T-helper 1 cell treated with Interleukin-12 subunit alpha and Interleukin-12 subunit beta and Interleukin-4 antibody, amounts not matched to agents 30 ng/mL and 1 ng/mL, for 36 hours (primary cell): ENCODE data around the gene MC3R. TPM values are rescaled to one million over a fixed set of nuclear protein-coding genes. Genes with fewer than 3 reads are reported as not detected.

Source experiments
- intact Hi-C: fragments of 100-400 bp; cut with micrococcal nuclease; formaldehyde crosslinking; loops from one replicate; pipeline ENCODE4 v1.15.1; 2024
- total RNA-seq: library from RNA; stranded (reverse); gene quantifications from 2 replicates; pipeline ENCODE4 v1.2.3, GENCODE V29; 2022

Gene MC3R
- total RNA-seq, 1 donor from 2014 or later = not detected

DNA sequence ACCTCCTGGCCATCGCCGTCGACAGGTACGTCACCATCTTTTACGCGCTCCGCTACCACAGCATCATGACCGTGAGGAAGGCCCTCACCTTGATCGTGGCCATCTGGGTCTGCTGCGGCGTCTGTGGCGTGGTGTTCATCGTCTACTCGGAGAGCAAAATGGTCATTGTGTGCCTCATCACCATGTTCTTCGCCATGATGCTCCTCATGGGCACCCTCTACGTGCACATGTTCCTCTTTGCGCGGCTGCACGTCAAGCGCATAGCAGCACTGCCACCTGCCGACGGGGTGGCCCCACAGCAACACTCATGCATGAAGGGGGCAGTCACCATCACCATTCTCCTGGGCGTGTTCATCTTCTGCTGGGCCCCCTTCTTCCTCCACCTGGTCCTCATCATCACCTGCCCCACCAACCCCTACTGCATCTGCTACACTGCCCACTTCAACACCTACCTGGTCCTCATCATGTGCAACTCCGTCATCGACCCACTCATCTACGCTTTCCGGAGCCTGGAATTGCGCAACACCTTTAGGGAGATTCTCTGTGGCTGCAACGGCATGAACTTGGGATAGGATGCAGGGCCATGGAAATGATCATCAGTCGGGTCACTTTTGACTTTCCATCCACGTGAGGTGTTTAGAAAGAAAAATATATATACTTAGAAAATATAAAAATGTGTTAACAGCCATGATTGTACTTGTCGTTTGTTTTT is 868 bp downstream of the MC3R start:
- intact Hi-C loops = loop anchor here (5.0 to 10.0 kb wide), 3 partner anchors 268 to 1585 kb away; no protein-coding TSS in a partner anchor

- intact Hi-C loops = loop anchor here (5.0 to 10.0 kb wide), 3 partner anchors 267 to 1585 kb away; no protein-coding TSS in a partner anchor
These were observed 1.4 kb downstream of the MC3R start for GRCh38 chr20:56249956-56250355.

- intact Hi-C loops = no loop called here
These were observed 9.1 kb downstream of the MC3R start for GRCh38 chr20:56257604-56258003.

DNA sequence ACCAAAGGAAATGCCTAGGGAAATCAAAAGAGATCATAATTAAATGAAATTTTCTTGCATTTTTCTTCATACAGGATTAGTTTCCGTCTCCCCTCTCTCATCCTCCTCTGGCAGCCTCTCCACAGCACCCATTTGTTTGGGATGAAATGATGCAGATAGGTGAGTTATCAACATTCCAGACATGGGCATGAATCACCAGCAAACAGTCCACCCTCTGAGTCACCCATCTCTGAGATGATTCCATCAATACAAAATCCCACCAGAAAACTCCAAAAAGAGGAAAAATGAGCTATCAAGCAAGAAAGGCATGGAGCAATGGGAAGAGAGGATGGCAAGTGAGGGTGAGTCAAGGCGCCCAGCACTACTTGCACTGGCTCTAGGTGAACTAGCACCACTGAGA is 11.4 kb downstream of the MC3R start:
- intact Hi-C loops = no loop called here

- intact Hi-C loops = no loop called here
These were observed 20.0 kb downstream of the MC3R start for GRCh38 chr20:56268536-56268935.

- intact Hi-C loops = no loop called here
These were observed 23.4 kb downstream of the MC3R start for GRCh38 chr20:56271974-56272373.

DNA sequence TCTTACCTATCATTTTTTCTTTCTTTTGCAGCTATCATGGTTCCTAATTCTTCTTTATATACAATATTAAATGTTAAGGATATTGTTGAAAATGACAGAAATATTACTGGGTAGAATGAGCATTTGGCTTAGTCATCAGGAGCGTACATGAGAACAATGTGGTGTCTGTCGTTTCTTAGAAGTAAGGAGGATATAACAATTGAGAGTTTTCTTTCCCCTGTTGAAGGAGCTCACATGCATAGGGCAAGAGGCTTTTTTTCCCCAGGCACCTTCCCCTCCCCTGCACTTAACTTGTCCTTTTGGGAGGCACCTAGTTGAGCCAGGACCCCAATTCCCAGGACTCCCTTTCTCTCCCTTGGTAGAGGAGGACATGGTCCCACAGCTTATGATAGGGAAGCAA is 25.0 kb downstream of the MC3R start:
- intact Hi-C loops = no loop called here

DNA sequence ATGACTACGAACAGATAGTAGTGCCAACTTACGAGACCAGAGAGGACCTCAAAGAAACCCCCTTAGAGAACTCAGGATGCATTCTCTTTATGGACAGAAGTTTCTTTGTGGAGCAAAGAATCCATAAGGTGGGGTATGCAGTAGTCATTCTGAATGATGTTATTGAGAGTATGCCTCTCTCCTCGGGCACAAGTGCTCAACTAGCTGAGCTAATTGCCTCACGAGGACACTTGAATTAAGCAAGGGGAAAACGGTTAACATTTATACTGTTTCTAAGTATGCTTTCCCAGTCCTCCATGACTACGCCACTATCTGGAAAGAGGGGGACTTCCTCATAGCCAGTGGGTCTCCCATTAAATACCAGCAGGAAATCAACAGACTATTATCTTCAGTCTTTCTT is 25.6 kb downstream of the MC3R start:
- intact Hi-C loops = no loop called here

- intact Hi-C loops = no loop called here
These were observed 29.7 kb downstream of the MC3R start for GRCh38 chr20:56278196-56278595.

- intact Hi-C loops = no loop called here
These were observed 37.0 kb downstream of the MC3R start for GRCh38 chr20:56285496-56285895.

GRCh38 chr20:56289652-56290051 is 41.1 kb downstream of the MC3R start:
- intact Hi-C loops = no loop called here

DNA sequence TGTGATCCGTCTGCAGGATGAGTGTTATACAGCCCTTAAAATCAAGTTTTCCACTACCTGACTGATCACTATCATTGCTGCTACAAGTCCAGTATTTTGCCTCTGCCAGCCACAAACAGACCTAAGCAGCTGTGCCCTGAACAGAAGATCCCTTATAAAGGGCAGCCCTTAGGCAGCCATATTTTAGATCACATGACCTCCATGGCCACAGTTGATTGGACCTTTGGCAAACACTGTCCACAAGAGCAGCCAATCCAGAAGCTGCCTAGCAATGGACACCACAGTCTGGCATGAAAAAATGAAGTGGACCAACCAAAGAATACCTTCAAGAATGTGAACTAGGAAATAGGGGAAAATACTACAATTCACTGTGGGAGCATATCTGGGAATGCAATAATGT is 50.8 kb downstream of the MC3R start:
- intact Hi-C loops = no loop called here

Other genes with a start within 250 kb of the MC3R start
- gene CBLN4, start 243.2 kb upstream of the MC3R start, total RNA-seq = not detected in 2 replicates
- 5.9 and 6.3 TPM in 2 replicates for gene FAM210B, start 110.2 kb downstream of the MC3R start, total RNA-seq
- 46.7 and 49.8 TPM in 2 replicates for gene AURKA, start 143.5 kb downstream of the MC3R start, total RNA-seq
- 51.4 and 52.8 TPM in 2 replicates for gene CSTF1, start 143.9 kb downstream of the MC3R start, total RNA-seq
- 10.2 and 11.5 TPM in 2 replicates for gene CASS4, start 163.5 kb downstream of the MC3R start, total RNA-seq
- gene RTF2, start 219.9 kb downstream of the MC3R start, total RNA-seq = 131 and 132 TPM in 2 replicates